ENCODE results near the gene VAV3. TPM values are rescaled to one million over a fixed set of nuclear protein-coding genes. Genes with fewer than 3 reads are reported as not detected.

VAV3 gene
- total RNA-seq, 1 donor from 2014 or later = 29.1 TPM

DNA sequence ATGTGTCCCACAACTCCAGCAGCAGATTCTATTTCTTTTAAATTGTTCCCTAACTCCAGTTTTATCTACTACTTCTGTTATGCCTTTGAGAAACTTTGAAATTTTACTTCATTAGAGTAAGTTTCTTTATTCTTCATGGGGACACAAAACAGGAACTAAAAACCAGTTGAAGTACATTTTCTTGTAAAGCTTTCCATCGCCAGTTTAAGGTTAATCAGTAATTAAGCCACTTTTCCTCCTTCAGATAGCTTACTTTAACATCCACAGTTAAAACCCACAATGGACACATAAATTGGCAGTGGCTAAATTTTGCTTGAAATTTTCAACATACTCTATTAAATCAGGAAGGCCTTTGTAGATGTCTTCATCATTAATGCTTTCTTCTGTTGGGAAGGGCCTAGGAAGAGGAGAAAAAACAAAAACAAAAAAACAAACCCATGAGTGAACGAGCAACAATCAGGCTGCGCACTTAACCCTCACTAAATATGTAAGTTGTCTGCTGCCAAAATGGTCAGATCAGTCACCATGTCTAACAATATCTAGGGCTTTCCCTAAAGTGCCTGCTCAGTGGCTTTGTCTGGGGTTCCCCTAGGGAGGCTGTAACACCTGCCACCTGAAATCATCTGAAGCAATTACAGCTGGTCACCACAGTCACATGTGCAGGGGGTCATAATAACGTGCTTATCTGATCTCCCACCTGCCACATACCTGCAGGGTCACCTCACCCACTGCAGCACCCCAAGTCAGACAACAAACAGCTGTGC lies 187.9 kb downstream of the VAV3 start:
- H3K9me3 Mint-ChIP-seq = no peaks in the 10 kb centered on the region
- peak overlapping the region; percentile 91 for H3K27ac Mint-ChIP-seq
- TF ChIP-seq, protein P1, sequence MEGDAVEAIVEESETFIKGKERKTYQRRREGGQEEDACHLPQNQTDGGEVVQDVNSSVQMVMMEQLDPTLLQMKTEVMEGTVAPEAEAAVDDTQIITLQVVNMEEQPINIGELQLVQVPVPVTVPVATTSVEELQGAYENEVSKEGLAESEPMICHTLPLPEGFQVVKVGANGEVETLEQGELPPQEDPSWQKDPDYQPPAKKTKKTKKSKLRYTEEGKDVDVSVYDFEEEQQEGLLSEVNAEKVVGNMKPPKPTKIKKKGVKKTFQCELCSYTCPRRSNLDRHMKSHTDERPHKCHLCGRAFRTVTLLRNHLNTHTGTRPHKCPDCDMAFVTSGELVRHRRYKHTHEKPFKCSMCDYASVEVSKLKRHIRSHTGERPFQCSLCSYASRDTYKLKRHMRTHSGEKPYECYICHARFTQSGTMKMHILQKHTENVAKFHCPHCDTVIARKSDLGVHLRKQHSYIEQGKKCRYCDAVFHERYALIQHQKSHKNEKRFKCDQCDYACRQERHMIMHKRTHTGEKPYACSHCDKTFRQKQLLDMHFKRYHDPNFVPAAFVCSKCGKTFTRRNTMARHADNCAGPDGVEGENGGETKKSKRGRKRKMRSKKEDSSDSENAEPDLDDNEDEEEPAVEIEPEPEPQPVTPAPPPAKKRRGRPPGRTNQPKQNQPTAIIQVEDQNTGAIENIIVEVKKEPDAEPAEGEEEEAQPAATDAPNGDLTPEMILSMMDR (IDR thresholded peaks at IDR 0.05) = no peak

DNA sequence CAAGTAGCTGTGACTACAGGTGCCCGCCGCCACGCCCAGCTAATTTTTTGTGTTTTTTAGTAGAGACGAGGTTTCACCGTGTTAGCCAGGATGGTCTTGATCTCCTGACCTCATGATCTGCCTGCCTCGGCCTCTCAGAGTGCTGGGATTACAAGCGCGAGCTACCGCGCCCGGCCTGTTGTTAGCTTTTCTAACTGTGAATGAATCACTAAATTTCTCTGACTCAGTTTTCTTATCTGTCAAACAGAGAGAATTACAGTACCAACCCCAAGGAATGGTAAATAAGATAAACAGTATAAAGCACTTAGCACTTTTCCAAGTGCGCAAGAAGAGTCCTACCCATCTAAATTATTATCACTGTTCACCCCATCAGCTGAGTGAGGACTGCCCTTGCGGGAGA lies 193.6 kb downstream of the VAV3 start:
- intact Hi-C loops (cut with micrococcal nuclease) = no loop called here
- Mint-ChIP-seq H3K27me3 (no peaks in the 10 kb centered on the region), H3K36me3 (ENCODE audit: low read depth) (peaks cover 63% of the 10 kb centered on the region), H3K4me1 (peaks cover 4% of the 10 kb centered on the region), H3K4me3 (no peak overlapping the region), H3K9me3 (no peaks in the 10 kb centered on the region), H3K27ac (no peak overlapping the region)
- TF ChIP-seq, protein P1 (IDR thresholded peaks at IDR 0.05) = no peak
- CTCF ChIA-PET = no interaction called here
- POLR2A ChIA-PET = no interaction called here
- DNase-seq (no peak), ATAC-seq (ENCODE audit: low read depth) (no peak)

More for the DNA sequence above, 187.9 kb downstream of the VAV3 start:
- POLR2A ChIA-PET = interaction anchor here (0.7 to 1.4 kb wide), 5 partner anchors 187 to 498 kb away, joined by 3 to 6 read pairs (median 4); partner anchors contain the start of gene VAV3
- Mint-ChIP-seq H3K4me3 (peak overlapping the region; percentile 73), H3K4me1 (peaks cover 22% of the 10 kb centered on the region), H3K36me3 (ENCODE audit: low read depth) (peaks cover 30% of the 10 kb centered on the region), H3K27me3 (no peaks in the 10 kb centered on the region)
- CTCF ChIA-PET = interaction anchor here (13.9 kb wide), 1 partner anchor 350 kb away, joined by 488 read pairs; no protein-coding TSS in a partner anchor
- intact Hi-C loops (cut with micrococcal nuclease) = loop anchor here (5.0 kb wide), 1 partner anchor 780 kb away; no protein-coding TSS in a partner anchor
- DNase-seq (peak; percentile 29), ATAC-seq (ENCODE audit: low read depth) (peak; percentile 92)

DNA sequence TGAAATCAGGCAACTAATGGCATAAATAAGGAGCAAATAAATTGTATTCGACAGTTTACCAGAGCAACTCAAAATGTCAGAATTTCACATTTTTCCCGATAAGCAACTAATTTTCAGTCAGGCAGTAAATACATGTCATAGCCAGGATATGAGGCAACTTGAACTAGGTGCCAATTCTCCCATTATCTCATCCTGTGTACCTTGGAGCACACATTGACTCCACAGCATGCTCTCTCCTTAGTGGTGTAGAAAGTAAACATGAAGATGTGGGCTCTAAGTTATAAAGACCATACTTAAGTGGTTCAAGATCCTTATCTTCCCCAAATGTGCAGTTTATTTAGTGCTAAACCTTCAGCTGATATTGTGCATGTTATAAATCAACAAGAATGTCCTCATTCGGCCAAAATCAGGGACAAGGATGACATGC lies 197.8 kb downstream of the VAV3 start:
- H3K4me1 Mint-ChIP-seq = no peaks in the 10 kb centered on the region
- H3K36me3 Mint-ChIP-seq (ENCODE audit: low read depth) = peaks cover 81% of the 10 kb centered on the region
- CTCF ChIA-PET = no interaction called here
- DNase-seq (no peak), ATAC-seq (ENCODE audit: low read depth) (no peak)
- intact Hi-C loops (cut with micrococcal nuclease) = no loop called here
- TF ChIP-seq, protein P1 (IDR thresholded peaks at IDR 0.05) = no peak
- no peaks in the 10 kb centered on the region for H3K9me3 Mint-ChIP-seq
- no peak overlapping the region for H3K27ac Mint-ChIP-seq
- H3K27me3 Mint-ChIP-seq = no peaks in the 10 kb centered on the region
- POLR2A ChIA-PET = no interaction called here
- H3K4me3 Mint-ChIP-seq = no peak overlapping the region

DNA sequence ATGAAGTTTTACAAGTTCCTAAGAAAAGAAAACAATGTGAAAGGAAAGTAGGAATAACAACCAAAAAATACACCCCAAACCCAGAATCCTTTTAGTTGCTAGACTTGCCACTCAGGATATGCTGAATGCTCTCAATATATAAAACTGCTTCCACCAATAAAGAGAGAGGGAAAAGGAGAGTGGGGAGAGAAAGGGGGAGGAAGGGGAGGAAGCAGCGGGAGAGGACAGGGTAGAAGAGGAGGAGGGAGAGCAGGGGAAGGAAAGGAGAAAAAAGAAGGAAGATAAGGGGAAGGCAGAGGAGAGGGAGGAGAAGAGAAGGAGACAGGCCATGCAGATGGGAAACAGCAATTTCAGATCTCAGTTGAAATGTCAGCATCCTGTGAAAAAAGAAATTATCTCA lies 198.4 kb downstream of the VAV3 start:
- no peak overlapping the region for H3K27ac Mint-ChIP-seq

More for the DNA sequence above, 198.4 kb downstream of the VAV3 start:
- no peaks in the 10 kb centered on the region for H3K4me1 Mint-ChIP-seq
- intact Hi-C loops (cut with micrococcal nuclease) = no loop called here
- no peaks in the 10 kb centered on the region for H3K27me3 Mint-ChIP-seq
- no peak overlapping the region for H3K4me3 Mint-ChIP-seq
- ChIA-PET POLR2A (no interaction called here), CTCF (no interaction called here)
- TF ChIP-seq, protein P1 (IDR thresholded peaks at IDR 0.05) = no peak
- H3K9me3 Mint-ChIP-seq = no peaks in the 10 kb centered on the region
- no peak for DNase-seq
- no peak for ATAC-seq (ENCODE audit: low read depth)
- peaks cover 84% of the 10 kb centered on the region for H3K36me3 Mint-ChIP-seq (ENCODE audit: low read depth)

Measured in activated B cell treated with CpG ODN at 0.5 μM for 24 hours (primary cell).